ENCODE data around the gene MSGN1.

GRCh38 chr2:17792515-17792914, 23.7 kb upstream of the MSGN1 start:
- TF ChIP-seq CTCF (IDR thresholded peaks at IDR 0.05) (no peak), POLR2A (IDR thresholded peaks at IDR 0.05) (no peak), EP300 (IDR thresholded peaks at IDR 0.05) (no peak)

All from ovary (tissue), 3 donors.